ENCODE data around the gene TIAM2. TPM values are rescaled to one million over a fixed set of nuclear protein-coding genes. Genes with fewer than 3 reads are reported as not detected.

Gene TIAM2
- total and polyA plus RNA-seq, 2 experiments from 2014 or later: 14.2 to 24.4 TPM

DNA sequence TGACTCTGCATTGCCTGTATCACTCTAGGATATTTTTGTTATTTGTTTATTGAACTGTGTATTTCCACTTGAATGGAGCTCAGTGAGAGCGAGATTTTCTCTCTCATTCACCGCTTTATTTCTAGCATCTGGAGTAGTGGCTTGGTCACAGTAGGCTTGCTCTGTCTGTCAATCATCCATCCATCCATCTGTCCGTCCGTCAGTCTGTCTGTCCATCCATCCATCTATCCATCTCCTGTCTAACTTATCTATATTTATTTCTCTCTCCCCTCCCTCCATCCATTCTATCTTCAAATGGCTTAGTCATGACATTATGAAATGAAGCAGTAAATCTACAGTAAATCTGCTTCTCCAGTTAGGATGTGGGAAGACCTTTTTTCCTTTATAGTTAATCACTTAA lies 94.6 kb downstream of the TIAM2 start:
- H3K4me3 ChIP-seq: no peak overlapping the region
- no peaks in the 10 kb centered on the region for H3K27me3 ChIP-seq (ENCODE audit: insufficient read depth)
- H3K36me3 ChIP-seq (ENCODE audit: insufficient read depth): no peaks in the 10 kb centered on the region
- TF ChIP-seq ZNF331 (CRISPR knock-in tag; IDR thresholded peaks at IDR 0.05; ENCODE audit: low read depth) (no peak), EZH2 (IDR thresholded peaks at IDR 0.05; ENCODE audit: low read depth, unreplicated experiment) (no peak), JUNB (IDR thresholded peaks at IDR 0.05; ENCODE audit: unreplicated experiment) (no peak), ZNF114 (CRISPR knock-in tag; IDR thresholded peaks at IDR 0.05) (no peak), STAT1 (IDR thresholded peaks at IDR 0.05; ENCODE audit: unreplicated experiment) (no peak), POLR2AphosphoS5 (IDR thresholded peaks at IDR 0.05; ENCODE audit: low read depth) (no peak), EZH2phosphoT487 (IDR thresholded peaks at IDR 0.05; ENCODE audit: unreplicated experiment) (no peak), NANOG (IDR thresholded peaks at IDR 0.05; ENCODE audit: borderline replicate concordance) (no peak), CREB1 (CRISPR knock-in tag; IDR thresholded peaks at IDR 0.05; ENCODE audit: low read depth) (no peak)
- TF ChIP-seq, protein P1, sequence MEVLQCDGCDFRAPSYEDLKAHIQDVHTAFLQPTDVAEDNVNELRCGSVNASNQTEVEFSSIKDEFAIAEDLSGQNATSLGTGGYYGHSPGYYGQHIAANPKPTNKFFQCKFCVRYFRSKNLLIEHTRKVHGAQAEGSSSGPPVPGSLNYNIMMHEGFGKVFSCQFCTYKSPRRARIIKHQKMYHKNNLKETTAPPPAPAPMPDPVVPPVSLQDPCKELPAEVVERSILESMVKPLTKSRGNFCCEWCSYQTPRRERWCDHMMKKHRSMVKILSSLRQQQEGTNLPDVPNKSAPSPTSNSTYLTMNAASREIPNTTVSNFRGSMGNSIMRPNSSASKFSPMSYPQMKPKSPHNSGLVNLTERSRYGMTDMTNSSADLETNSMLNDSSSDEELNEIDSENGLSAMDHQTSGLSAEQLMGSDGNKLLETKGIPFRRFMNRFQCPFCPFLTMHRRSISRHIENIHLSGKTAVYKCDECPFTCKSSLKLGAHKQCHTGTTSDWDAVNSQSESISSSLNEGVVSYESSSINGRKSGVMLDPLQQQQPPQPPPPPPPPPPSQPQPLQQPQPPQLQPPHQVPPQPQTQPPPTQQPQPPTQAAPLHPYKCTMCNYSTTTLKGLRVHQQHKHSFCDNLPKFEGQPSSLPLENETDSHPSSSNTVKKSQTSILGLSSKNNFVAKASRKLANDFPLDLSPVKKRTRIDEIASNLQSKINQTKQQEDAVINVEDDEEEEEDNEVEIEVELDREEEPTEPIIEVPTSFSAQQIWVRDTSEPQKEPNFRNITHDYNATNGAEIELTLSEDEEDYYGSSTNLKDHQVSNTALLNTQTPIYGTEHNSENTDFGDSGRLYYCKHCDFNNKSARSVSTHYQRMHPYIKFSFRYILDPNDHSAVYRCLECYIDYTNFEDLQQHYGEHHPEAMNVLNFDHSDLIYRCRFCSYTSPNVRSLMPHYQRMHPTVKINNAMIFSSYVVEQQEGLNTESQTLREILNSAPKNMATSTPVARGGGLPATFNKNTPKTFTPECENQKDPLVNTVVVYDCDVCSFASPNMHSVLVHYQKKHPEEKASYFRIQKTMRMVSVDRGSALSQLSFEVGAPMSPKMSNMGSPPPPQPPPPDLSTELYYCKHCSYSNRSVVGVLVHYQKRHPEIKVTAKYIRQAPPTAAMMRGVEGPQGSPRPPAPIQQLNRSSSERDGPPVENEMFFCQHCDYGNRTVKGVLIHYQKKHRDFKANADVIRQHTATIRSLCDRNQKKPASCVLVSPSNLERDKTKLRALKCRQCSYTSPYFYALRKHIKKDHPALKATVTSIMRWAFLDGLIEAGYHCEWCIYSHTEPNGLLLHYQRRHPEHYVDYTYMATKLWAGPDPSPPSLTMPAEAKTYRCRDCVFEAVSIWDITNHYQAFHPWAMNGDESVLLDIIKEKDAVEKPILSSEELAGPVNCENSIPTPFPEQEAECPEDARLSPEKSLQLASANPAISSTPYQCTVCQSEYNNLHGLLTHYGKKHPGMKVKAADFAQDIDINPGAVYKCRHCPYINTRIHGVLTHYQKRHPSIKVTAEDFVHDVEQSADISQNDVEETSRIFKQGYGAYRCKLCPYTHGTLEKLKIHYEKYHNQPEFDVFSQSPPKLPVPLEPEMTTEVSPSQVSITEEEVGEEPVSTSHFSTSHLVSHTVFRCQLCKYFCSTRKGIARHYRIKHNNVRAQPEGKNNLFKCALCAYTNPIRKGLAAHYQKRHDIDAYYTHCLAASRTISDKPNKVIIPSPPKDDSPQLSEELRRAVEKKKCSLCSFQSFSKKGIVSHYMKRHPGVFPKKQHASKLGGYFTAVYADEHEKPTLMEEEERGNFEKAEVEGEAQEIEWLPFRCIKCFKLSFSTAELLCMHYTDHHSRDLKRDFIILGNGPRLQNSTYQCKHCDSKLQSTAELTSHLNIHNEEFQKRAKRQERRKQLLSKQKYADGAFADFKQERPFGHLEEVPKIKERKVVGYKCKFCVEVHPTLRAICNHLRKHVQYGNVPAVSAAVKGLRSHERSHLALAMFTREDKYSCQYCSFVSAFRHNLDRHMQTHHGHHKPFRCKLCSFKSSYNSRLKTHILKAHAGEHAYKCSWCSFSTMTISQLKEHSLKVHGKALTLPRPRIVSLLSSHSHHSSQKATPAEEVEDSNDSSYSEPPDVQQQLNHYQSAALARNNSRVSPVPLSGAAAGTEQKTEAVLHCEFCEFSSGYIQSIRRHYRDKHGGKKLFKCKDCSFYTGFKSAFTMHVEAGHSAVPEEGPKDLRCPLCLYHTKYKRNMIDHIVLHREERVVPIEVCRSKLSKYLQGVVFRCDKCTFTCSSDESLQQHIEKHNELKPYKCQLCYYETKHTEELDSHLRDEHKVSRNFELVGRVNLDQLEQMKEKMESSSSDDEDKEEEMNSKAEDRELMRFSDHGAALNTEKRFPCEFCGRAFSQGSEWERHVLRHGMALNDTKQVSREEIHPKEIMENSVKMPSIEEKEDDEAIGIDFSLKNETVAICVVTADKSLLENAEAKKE (CRISPR knock-in tag; IDR thresholded peaks at IDR 0.05): no peak
- TF ChIP-seq, protein P2, sequence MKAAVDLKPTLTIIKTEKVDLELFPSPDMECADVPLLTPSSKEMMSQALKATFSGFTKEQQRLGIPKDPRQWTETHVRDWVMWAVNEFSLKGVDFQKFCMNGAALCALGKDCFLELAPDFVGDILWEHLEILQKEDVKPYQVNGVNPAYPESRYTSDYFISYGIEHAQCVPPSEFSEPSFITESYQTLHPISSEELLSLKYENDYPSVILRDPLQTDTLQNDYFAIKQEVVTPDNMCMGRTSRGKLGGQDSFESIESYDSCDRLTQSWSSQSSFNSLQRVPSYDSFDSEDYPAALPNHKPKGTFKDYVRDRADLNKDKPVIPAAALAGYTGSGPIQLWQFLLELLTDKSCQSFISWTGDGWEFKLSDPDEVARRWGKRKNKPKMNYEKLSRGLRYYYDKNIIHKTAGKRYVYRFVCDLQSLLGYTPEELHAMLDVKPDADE (IDR thresholded peaks at IDR 0.05): no peak
- TF ChIP-seq, protein P3, sequence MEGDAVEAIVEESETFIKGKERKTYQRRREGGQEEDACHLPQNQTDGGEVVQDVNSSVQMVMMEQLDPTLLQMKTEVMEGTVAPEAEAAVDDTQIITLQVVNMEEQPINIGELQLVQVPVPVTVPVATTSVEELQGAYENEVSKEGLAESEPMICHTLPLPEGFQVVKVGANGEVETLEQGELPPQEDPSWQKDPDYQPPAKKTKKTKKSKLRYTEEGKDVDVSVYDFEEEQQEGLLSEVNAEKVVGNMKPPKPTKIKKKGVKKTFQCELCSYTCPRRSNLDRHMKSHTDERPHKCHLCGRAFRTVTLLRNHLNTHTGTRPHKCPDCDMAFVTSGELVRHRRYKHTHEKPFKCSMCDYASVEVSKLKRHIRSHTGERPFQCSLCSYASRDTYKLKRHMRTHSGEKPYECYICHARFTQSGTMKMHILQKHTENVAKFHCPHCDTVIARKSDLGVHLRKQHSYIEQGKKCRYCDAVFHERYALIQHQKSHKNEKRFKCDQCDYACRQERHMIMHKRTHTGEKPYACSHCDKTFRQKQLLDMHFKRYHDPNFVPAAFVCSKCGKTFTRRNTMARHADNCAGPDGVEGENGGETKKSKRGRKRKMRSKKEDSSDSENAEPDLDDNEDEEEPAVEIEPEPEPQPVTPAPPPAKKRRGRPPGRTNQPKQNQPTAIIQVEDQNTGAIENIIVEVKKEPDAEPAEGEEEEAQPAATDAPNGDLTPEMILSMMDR (conservative IDR thresholded peaks at IDR 0.05; ENCODE audit: low read depth in 2 of 2): no peak
- TF ChIP-seq, protein P4, sequence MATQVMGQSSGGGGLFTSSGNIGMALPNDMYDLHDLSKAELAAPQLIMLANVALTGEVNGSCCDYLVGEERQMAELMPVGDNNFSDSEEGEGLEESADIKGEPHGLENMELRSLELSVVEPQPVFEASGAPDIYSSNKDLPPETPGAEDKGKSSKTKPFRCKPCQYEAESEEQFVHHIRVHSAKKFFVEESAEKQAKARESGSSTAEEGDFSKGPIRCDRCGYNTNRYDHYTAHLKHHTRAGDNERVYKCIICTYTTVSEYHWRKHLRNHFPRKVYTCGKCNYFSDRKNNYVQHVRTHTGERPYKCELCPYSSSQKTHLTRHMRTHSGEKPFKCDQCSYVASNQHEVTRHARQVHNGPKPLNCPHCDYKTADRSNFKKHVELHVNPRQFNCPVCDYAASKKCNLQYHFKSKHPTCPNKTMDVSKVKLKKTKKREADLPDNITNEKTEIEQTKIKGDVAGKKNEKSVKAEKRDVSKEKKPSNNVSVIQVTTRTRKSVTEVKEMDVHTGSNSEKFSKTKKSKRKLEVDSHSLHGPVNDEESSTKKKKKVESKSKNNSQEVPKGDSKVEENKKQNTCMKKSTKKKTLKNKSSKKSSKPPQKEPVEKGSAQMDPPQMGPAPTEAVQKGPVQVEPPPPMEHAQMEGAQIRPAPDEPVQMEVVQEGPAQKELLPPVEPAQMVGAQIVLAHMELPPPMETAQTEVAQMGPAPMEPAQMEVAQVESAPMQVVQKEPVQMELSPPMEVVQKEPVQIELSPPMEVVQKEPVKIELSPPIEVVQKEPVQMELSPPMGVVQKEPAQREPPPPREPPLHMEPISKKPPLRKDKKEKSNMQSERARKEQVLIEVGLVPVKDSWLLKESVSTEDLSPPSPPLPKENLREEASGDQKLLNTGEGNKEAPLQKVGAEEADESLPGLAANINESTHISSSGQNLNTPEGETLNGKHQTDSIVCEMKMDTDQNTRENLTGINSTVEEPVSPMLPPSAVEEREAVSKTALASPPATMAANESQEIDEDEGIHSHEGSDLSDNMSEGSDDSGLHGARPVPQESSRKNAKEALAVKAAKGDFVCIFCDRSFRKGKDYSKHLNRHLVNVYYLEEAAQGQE (IDR thresholded peaks at IDR 0.05; ENCODE audit: unreplicated experiment): no peak
- H3F3A ChIP-seq (replicated peaks; ENCODE audit: low read depth): no peaks in the 10 kb centered on the region
- H3K79me2 ChIP-seq (replicated peaks; ENCODE audit: insufficient read depth): no peaks in the 10 kb centered on the region
- no peaks in the 10 kb centered on the region for H3K9me2 ChIP-seq (ENCODE audit: insufficient read depth)
- no peaks in the 10 kb centered on the region for H4K20me1 ChIP-seq (replicated peaks; ENCODE audit: insufficient read depth)
- ATAC-seq (no peak), DNase-seq (ENCODE audit: low spot score) (no peak)
- Mint-ChIP-seq H3K4me1 (peaks cover 3% of the 10 kb centered on the region; the same call in 2 of the 3 replicates), H3K36me3 (ENCODE audit: low read depth) (peaks cover 3% of the 10 kb centered on the region; the same call in 2 of the 3 replicates), H3K27ac (no peak overlapping the region), H3K9me3 (no peaks in the 10 kb centered on the region), H3K27me3 (ENCODE audit: insufficient read depth, low read depth, poor library complexity) (no peaks in the 10 kb centered on the region), H3K4me3 (no peak overlapping the region)
- no peak overlapping the region for H2AFZ ChIP-seq
- H3K27ac ChIP-seq (ENCODE audit: low read depth): no peak overlapping the region
- peaks cover 8% of the 10 kb centered on the region for H3K4me1 ChIP-seq (ENCODE audit: insufficient read depth)
- H3K4me2 ChIP-seq: no peak overlapping the region
